DOHH2 (cell line): ENCODE measurements around the gene TMPRSS9.

Experiments used
- H3F3A ChIP-seq: fragments of 200-600 bp; sonication (generic), shearing (Covaris generic); 2 replicates; pipeline ENCODE4 v1.6.0; 2016; ENCODE audit warnings: antibody characterized with exemption, mild to moderate bottlenecking; ENCODE audit not compliant: control insufficient read depth, insufficient read depth
- H3K27ac ChIP-seq: fragments of 200-600 bp; sonication (generic); 2 replicates; pipeline ENCODE4 v1.5.1; 2014; ENCODE audit warnings: low read depth, mild to moderate bottlenecking, low read length, moderate library complexity
- H3K27me3 ChIP-seq: fragments of 200-600 bp; sonication (generic); 2 replicates; pipeline ENCODE4 v1.6.1; 2014; ENCODE audit warnings: mild to moderate bottlenecking, low read length, mixed read lengths; ENCODE audit not compliant: control insufficient read depth
- H3K36me3 ChIP-seq: fragments of 200-600 bp; sonication (generic); 2 replicates; pipeline ENCODE4 v1.6.1; 2014; ENCODE audit warnings: mild to moderate bottlenecking, low read length, moderate library complexity, mixed read lengths; ENCODE audit not compliant: control insufficient read depth
- H3K4me1 ChIP-seq: fragments of 200-600 bp; sonication (generic); 2 replicates; pipeline ENCODE4 v1.6.1; 2014; ENCODE audit warnings: mild to moderate bottlenecking, low read length, mixed read lengths; ENCODE audit not compliant: control insufficient read depth
- H3K4me2 ChIP-seq: fragments of 200-600 bp; sonication (generic); 2 replicates; pipeline ENCODE4 v1.6.0; 2014; ENCODE audit warnings: mild to moderate bottlenecking, low read length, moderate library complexity
- H3K4me3 ChIP-seq: fragments of 200-600 bp; sonication (generic); 2 replicates; pipeline ENCODE4 v1.5.1; 2014; ENCODE audit warnings: mild to moderate bottlenecking, low read length, mixed read lengths
- H3K79me2 ChIP-seq: fragments of 200-600 bp; sonication (generic); 2 replicates; pipeline ENCODE4 v1.6.1; 2014; ENCODE audit warnings: mild to moderate bottlenecking, low read length, mixed read lengths; ENCODE audit not compliant: control insufficient read depth
- H3K9me2 ChIP-seq: fragments of 200-600 bp; sonication (generic); replicated peaks from 2 replicates; pipeline ENCODE4 v1.6.1; 2014; ENCODE audit warnings: mild to moderate bottlenecking, low read length, mixed read lengths; ENCODE audit not compliant: control insufficient read depth
- H3K9me3 ChIP-seq: fragments of 200-600 bp; sonication (generic); 2 replicates; pipeline ENCODE4 v1.6.1; 2014; ENCODE audit warnings: antibody characterized with exemption, low read length, mixed read lengths; ENCODE audit not compliant: control insufficient read depth, insufficient read depth
- H4K20me1 ChIP-seq: fragments of 200-600 bp; sonication (generic); 2 replicates; pipeline ENCODE4 v1.6.0; 2014; ENCODE audit warnings: low read depth, mild to moderate bottlenecking, antibody characterized with exemption, low read length, moderate library complexity; ENCODE audit not compliant: control insufficient read depth, insufficient read depth
- EZH2phosphoT487 ChIP-seq: fragments of 200-600 bp; sonication (generic); IDR thresholded peaks from 2 replicates; pipeline ENCODE4 v1.6.1; 2017; ENCODE audit warnings: borderline replicate concordance, mild to moderate bottlenecking, antibody characterized with exemption, low read length, moderate library complexity, mixed read lengths
- TF ChIP-seq, protein P1 (sequence below): fragments of 200-600 bp; sonication (generic); IDR thresholded peaks from one replicate; pipeline ENCODE4 v1.5.1; 2014; ENCODE audit warnings: antibody characterized with exemption, mild to moderate bottlenecking, low read depth, low read length; ENCODE audit not compliant: poor library complexity, severe bottlenecking

TMPRSS9 gene

GRCh38 chr19:2454199-2454961 is 94.3 kb downstream of the TMPRSS9 start:
- H3K4me3 ChIP-seq, result peak overlapping the region; percentile 88

DNA sequence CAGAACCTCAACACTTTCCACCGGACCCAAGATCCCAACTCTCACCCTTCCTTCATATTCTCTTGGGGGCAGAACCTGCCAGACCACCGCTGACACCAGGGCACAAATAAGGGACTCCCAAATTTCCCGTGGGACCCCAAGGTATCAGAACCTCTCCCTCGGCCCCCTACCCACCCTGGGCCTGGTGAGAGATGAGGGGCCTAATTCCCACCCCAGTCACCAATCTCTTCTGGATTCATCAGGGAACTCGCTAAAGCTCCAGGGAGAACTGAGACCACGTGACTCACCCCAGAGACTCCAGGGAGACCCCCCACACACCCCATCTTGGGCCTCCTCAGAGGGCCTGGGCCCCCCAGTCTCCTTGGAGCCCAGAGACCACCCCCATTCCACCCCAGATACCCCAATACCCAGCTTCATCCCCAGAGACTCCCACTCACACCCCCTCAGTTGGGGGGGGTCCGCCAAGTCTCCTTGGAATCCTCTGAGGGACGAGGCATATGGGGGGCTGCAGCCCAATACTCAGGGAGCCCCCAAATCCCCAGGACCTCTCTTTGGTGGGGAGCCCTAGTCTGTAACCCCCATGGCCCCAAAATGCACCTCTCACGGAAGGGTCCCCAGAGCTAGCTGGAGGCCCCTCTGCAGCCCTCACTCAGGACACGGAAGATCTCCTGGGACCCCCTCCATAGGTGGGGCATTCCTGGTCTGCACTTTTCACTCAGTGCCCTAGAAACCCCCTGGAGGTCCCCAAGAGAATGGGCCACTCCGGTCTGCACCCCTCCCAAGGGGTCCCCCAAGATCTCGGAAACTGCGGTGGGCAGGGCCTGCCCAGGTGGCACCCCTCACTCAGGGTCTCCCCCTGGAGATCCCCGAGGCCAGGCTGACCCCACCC is 95.1 kb downstream of the TMPRSS9 start:
- TF ChIP-seq, protein P1, sequence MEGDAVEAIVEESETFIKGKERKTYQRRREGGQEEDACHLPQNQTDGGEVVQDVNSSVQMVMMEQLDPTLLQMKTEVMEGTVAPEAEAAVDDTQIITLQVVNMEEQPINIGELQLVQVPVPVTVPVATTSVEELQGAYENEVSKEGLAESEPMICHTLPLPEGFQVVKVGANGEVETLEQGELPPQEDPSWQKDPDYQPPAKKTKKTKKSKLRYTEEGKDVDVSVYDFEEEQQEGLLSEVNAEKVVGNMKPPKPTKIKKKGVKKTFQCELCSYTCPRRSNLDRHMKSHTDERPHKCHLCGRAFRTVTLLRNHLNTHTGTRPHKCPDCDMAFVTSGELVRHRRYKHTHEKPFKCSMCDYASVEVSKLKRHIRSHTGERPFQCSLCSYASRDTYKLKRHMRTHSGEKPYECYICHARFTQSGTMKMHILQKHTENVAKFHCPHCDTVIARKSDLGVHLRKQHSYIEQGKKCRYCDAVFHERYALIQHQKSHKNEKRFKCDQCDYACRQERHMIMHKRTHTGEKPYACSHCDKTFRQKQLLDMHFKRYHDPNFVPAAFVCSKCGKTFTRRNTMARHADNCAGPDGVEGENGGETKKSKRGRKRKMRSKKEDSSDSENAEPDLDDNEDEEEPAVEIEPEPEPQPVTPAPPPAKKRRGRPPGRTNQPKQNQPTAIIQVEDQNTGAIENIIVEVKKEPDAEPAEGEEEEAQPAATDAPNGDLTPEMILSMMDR, result no peak
- no peak for TF ChIP-seq EZH2phosphoT487
- H3F3A ChIP-seq, result no peaks in the 10 kb centered on the region
- peak overlapping the region; percentile 55; the same call in 1 of the 2 replicates for H3K27ac ChIP-seq
- peaks cover 43% of the 10 kb centered on the region for H3K36me3 ChIP-seq
- peaks cover 68% of the 10 kb centered on the region for H3K79me2 ChIP-seq
- peaks cover 37% of the 10 kb centered on the region for H3K4me1 ChIP-seq
- no peaks in the 10 kb centered on the region for H3K27me3 ChIP-seq
- H3K9me2 ChIP-seq, result no peaks in the 10 kb centered on the region
- H3K4me3 ChIP-seq, result peak overlapping the region; percentile 88
- H4K20me1 ChIP-seq, result peaks cover 9% of the 10 kb centered on the region; the same call in 1 of the 2 replicates
- peak overlapping the region; percentile 97 for H3K4me2 ChIP-seq
- no peaks in the 10 kb centered on the region for H3K9me3 ChIP-seq

More at GRCh38 chr19:2454199-2454961, 94.3 kb downstream of the TMPRSS9 start:
- H3K36me3 ChIP-seq, result peaks cover 44% of the 10 kb centered on the region
- no peaks in the 10 kb centered on the region for H3K9me2 ChIP-seq
- H3K4me2 ChIP-seq, result peak overlapping the region; percentile 97
- TF ChIP-seq EZH2phosphoT487, result no peak
- TF ChIP-seq, protein P1, result no peak
- H3K27me3 ChIP-seq, result no peaks in the 10 kb centered on the region
- peaks cover 75% of the 10 kb centered on the region for H3K79me2 ChIP-seq
- H3F3A ChIP-seq, result no peaks in the 10 kb centered on the region
- no peak overlapping the region for H3K27ac ChIP-seq
- peaks cover 37% of the 10 kb centered on the region for H3K4me1 ChIP-seq
- no peaks in the 10 kb centered on the region for H3K9me3 ChIP-seq
- peaks cover 9% of the 10 kb centered on the region; the same call in 1 of the 2 replicates for H4K20me1 ChIP-seq

GRCh38 chr19:2455851-2456570 is 95.9 kb downstream of the TMPRSS9 start:
- Histone ChIP-seq H3F3A (no peaks in the 10 kb centered on the region), H3K4me3 (peak overlapping the region; percentile 88), H3K4me1 (peaks cover 38% of the 10 kb centered on the region), H3K27ac (peak overlapping the region; percentile 55), H3K9me2 (no peaks in the 10 kb centered on the region), H3K36me3 (peaks cover 36% of the 10 kb centered on the region), H3K79me2 (peaks cover 60% of the 10 kb centered on the region), H3K9me3 (no peaks in the 10 kb centered on the region), H4K20me1 (peaks cover 9% of the 10 kb centered on the region; the same call in 1 of the 2 replicates), H3K27me3 (no peaks in the 10 kb centered on the region), H3K4me2 (peak overlapping the region; percentile 97)
- no peak for TF ChIP-seq EZH2phosphoT487
- TF ChIP-seq, protein P1, result no peak
